H1 (cell line): ENCODE measurements around the gene MTHFD1. TPM values are rescaled to one million over a fixed set of nuclear protein-coding genes. Genes with fewer than 3 reads are reported as not detected.

ENCODE experiments used
- BACH1 ChIP-seq: IDR thresholded peaks from 2 replicates; pipeline ENCODE4 v1.6.1; 2012; ENCODE audit warnings: low read length, improper control_type of control experiment
- BRCA1 ChIP-seq: IDR thresholded peaks from 2 replicates; pipeline ENCODE4 v1.6.1; 2012; ENCODE audit warnings: low read depth, low read length, improper control_type of control experiment
- GABPA ChIP-seq: IDR thresholded peaks from 2 replicates; pipeline ENCODE4 v1.6.1; 2011; ENCODE audit warnings: mild to moderate bottlenecking, low read length, moderate library complexity, borderline replicate concordance; ENCODE audit not compliant: insufficient read depth
- KDM5A ChIP-seq: fragments of 200-600 bp; IDR thresholded peaks from 2 replicates; pipeline ENCODE4 v1.7.1; 2012; ENCODE audit warnings: mild to moderate bottlenecking, low read length, inconsistent platforms, mixed read lengths
- NANOG ChIP-seq: IDR thresholded peaks from 2 replicates; pipeline ENCODE4 v1.6.1; 2011; ENCODE audit warnings: low read length, low read depth, mild to moderate bottlenecking, inconsistent platforms; ENCODE audit not compliant: insufficient read depth, poor library complexity, severe bottlenecking
- RNF2 ChIP-seq: fragments of 200-900, 300-1000 bp; sonication (generic); IDR thresholded peaks from 2 replicates; pipeline ENCODE4 v1.7.1; 2016; ENCODE audit warnings: borderline replicate concordance, low read depth, mild to moderate bottlenecking, antibody characterized with exemption, low read length; ENCODE audit not compliant: poor library complexity, severe bottlenecking; ENCODE audit errors: missing control alignments
- TCF12 ChIP-seq: IDR thresholded peaks from 2 replicates; pipeline ENCODE4 v1.6.1; 2011; ENCODE audit warnings: low read depth, mild to moderate bottlenecking, low read length
- polyA plus RNA-seq, 7 experiments: library from polyadenylated mRNA; depleted of rRNA in 3 of 7; stranded (reverse) in 5 of 7; unstranded in 2 of 7; fragments of >200 nt in 5 of 7; fragments of 200-250 nt in 2 of 7; gene quantifications; 1 replicate in 5 of 7; 2 replicates in 1 of 7; 4 replicates in 1 of 7; pipeline versions ENCODE4 v1.2.1 to v1.2.3, GENCODE V29; 2011 to 2013; ENCODE audit warnings: missing spikeins in 2 of 7, mixed read lengths in 2 of 7
- total RNA-seq: library from RNA; stranded (reverse); fragmentation: NEBNext Ultra II Directional; extraction: Animal tissue kit (Norgen Biotek cat#: 25700); gene quantifications from 2 replicates; pipeline ENCODE4 v1.2.1, GENCODE V29; 2021

MTHFD1 gene
- total and polyA plus RNA-seq, 2 of the 8 experiments (the other 6 are each of a cell fraction or from before 2014, with no cell fraction given), result 79.7 to 332 TPM

GRCh38 chr14:64507376-64508156 lies 119.4 kb downstream of the MTHFD1 start (continued):
- no peak for TF ChIP-seq KDM5A
- no peak for TF ChIP-seq BACH1
- TF ChIP-seq BRCA1, result no peak
- TF ChIP-seq NANOG, result no peak
- TF ChIP-seq TCF12, result no peak
- TF ChIP-seq RNF2, result no peak
- no peak for TF ChIP-seq GABPA
- TF ChIP-seq, all 59 proteins: peak for 0
